K562 (cell line): ENCODE results near the gene HCN3.

Experiments used
- BCOR ChIP-seq: fragments of 450-650 bp; IDR thresholded peaks from 2 replicates; pipeline ENCODE4 v1.6.1; 2016
- FOXA1 ChIP-seq: fragments of 450-650 bp; IDR thresholded peaks from 2 replicates; pipeline ENCODE4 v1.6.1; 2016; ENCODE audit warnings: mild to moderate bottlenecking, borderline replicate concordance
- GATA2 ChIP-seq: sonication (generic); formaldehyde crosslinking; IDR thresholded peaks from 2 replicates; pipeline ENCODE4 v1.4.0; 2020; ENCODE audit warnings: mild to moderate bottlenecking, missing genetic modification reagents
- NUFIP1 ChIP-seq: fragments of 450-650 bp; IDR thresholded peaks from 2 replicates; pipeline ENCODE4 v1.6.1; 2018; ENCODE audit not compliant: partially characterized antibody
- POLR2A ChIP-seq: fragments of 450-650 bp; conservative IDR thresholded peaks from 2 replicates; pipeline ENCODE4 v1.6.1; 2016
- ZNF277 ChIP-seq: fragments of 250-450 bp; sonication (Bioruptor Pico); IDR thresholded peaks from 2 replicates; pipeline ENCODE4 v1.8.0; 2022; ENCODE audit warnings: inconsistent platforms, mild to moderate bottlenecking, moderate library complexity, borderline replicate concordance
- ZNF707 ChIP-seq: fragments of 250-450 bp; sonication (Bioruptor Pico); conservative IDR thresholded peaks from 2 replicates; pipeline ENCODE4 v1.8.0; 2022; ENCODE audit warnings: inconsistent platforms, mild to moderate bottlenecking, moderate library complexity

DNA sequence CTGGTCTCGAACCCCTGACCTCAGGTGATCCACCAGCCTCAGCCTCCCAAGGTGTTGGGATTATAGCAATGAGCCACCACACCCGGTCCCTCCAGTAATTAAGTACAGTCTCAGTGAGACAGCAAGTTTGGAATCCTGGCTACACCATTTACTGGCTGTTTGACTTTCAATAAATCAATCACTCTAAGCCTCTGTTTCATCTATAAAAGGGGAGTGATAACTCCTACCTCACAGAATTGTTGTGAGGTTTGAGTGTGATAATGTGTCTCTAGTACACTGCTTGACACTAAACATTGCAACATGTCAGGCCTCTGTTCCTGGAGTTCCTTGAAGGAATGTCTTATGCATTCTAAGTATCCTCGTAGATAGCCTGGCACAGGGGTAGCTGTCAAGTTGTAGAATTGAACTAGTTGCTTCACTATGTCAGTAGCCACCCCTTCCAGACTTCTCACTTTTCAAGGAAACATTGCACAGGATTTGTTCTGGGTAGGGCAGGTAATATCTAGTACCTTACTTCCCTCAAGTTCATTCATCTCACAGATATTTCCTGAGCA lies 34.4 kb upstream of the HCN3 start:
- TF ChIP-seq ZNF277 (CRISPR knock-in tag) (no peak), GATA2 (no peak), BCOR (no peak), ZNF707 (CRISPR knock-in tag) (no peak), POLR2A (no peak), NUFIP1 (no peak), FOXA1 (no peak)
